NCI-H2029 (cell line): Measurements from ENCODE around the gene SESN2.

Experiments used
- DNase-seq: peaks from one replicate; lab custom pipeline; 2025; lab: John Stamatoyannopoulos, UW

Gene SESN2

GRCh38 chr1:28282426-28283407 lies 23.4 kb downstream of the SESN2 start:
- no peak for DNase-seq

- DNase-seq = no peak
Measured at GRCh38 chr1:28286111-28286510, 26.8 kb downstream of the SESN2 start.

GRCh38 chr1:28288487-28288886 lies 29.2 kb downstream of the SESN2 start:
- no peak for DNase-seq

- no peak for DNase-seq
Measured at GRCh38 chr1:28290851-28291250, 31.5 kb downstream of the SESN2 start.

- no peak for DNase-seq
Measured at GRCh38 chr1:28291711-28292110, 32.4 kb downstream of the SESN2 start.

GRCh38 chr1:28295936-28296335 lies 36.6 kb downstream of the SESN2 start:
- DNase-seq = no peak

GRCh38 chr1:28296401-28297261 lies 37.3 kb downstream of the SESN2 start:
- DNase-seq = no peak

GRCh38 chr1:28297826-28298225 lies 38.5 kb downstream of the SESN2 start:
- DNase-seq = no peak

- DNase-seq = no peak
Measured at GRCh38 chr1:28298438-28298837, 39.1 kb downstream of the SESN2 start.

- no peak for DNase-seq
Measured at GRCh38 chr1:28301368-28302174, 42.3 kb downstream of the SESN2 start.

GRCh38 chr1:28302247-28302646 lies 42.9 kb downstream of the SESN2 start:
- no peak for DNase-seq

GRCh38 chr1:28306301-28306949 lies 47.1 kb downstream of the SESN2 start:
- no peak for DNase-seq

- no peak for DNase-seq
Measured at GRCh38 chr1:28308750-28309149, 49.4 kb downstream of the SESN2 start.

- no peak for DNase-seq
Measured at GRCh38 chr1:28309702-28310101, 50.4 kb downstream of the SESN2 start.

- DNase-seq = no peak
Measured at GRCh38 chr1:28313702-28314546, 54.6 kb downstream of the SESN2 start.

- no peak for DNase-seq
Measured at GRCh38 chr1:28314547-28314941, 55.2 kb downstream of the SESN2 start.

GRCh38 chr1:28317014-28317413 lies 57.7 kb downstream of the SESN2 start:
- DNase-seq = no peak

GRCh38 chr1:28322194-28322593 lies 62.9 kb downstream of the SESN2 start:
- no peak for DNase-seq

GRCh38 chr1:28323720-28324119 lies 64.4 kb downstream of the SESN2 start:
- DNase-seq = no peak

GRCh38 chr1:28326515-28326914 lies 67.2 kb downstream of the SESN2 start:
- no peak for DNase-seq

GRCh38 chr1:28326984-28327383 lies 67.7 kb downstream of the SESN2 start:
- DNase-seq = no peak
